NCI-H82 treated with DMSO at 0.1 percent for 48 hours (cell line): ENCODE results near the gene UBE2J2.
"Not testable (repeated sequence)": the region's sequence is repeated elsewhere in the genome, so short reads cannot be mapped to it uniquely, and the experiment has no call there.

Source experiments
- DNase-seq: peaks from one replicate; lab custom pipeline; 2025; ENCODE audit not compliant: unreplicated experiment; lab: John Stamatoyannopoulos, UW

Gene UBE2J2

GRCh38 chr1:1259540-1259939, 14.1 kb downstream of the UBE2J2 start:
- DNase-seq: no peak

- DNase-seq: no peak
These were observed 14.6 kb downstream of the UBE2J2 start for GRCh38 chr1:1259119-1259488.

- DNase-seq: no peak
These were observed 16.4 kb downstream of the UBE2J2 start for GRCh38 chr1:1256956-1257871.

GRCh38 chr1:1255611-1256010, 18.0 kb downstream of the UBE2J2 start:
- DNase-seq: no peak

GRCh38 chr1:1255078-1255477, 18.6 kb downstream of the UBE2J2 start:
- no peak for DNase-seq

GRCh38 chr1:1254667-1254998, 19.0 kb downstream of the UBE2J2 start:
- DNase-seq: no peak

GRCh38 chr1:1253972-1254666, 19.5 kb downstream of the UBE2J2 start:
- no peak for DNase-seq

- DNase-seq: no peak
These were observed 20.3 kb downstream of the UBE2J2 start for GRCh38 chr1:1253314-1253713.

GRCh38 chr1:1250786-1251284, 22.8 kb downstream of the UBE2J2 start:
- no peak for DNase-seq

- not testable (repeated sequence) for DNase-seq
These were observed 25.4 kb downstream of the UBE2J2 start for GRCh38 chr1:1248009-1248913.

- no peak for DNase-seq
These were observed 26.2 kb downstream of the UBE2J2 start for GRCh38 chr1:1247341-1247913.

- DNase-seq: no peak
These were observed 26.9 kb downstream of the UBE2J2 start, which contains the start of gene C1QTNF12 for GRCh38 chr1:1246577-1247340. TSS of gene C1QTNF12 (minus strand) at chr1:1246722. CDS start at chr1:1246690, 32 bp downstream.

GRCh38 chr1:1245817-1246576, 27.7 kb downstream of the UBE2J2 start:
- no peak for DNase-seq

- no peak for DNase-seq
These were observed 28.4 kb downstream of the UBE2J2 start for GRCh38 chr1:1245178-1245816.

- no peak for DNase-seq
These were observed 29.4 kb downstream of the UBE2J2 start for GRCh38 chr1:1244192-1244811.

GRCh38 chr1:1243807-1244191, 29.9 kb downstream of the UBE2J2 start:
- DNase-seq: no peak

- no peak for DNase-seq
These were observed 30.4 kb downstream of the UBE2J2 start for GRCh38 chr1:1243266-1243660.

- no peak for DNase-seq
These were observed 31.0 kb downstream of the UBE2J2 start for GRCh38 chr1:1242461-1243265.
